GM19099 (cell line): Measurements from ENCODE around the gene STPG3.

Experiments
- POLR2A ChIP-seq: IDR thresholded peaks from 3 replicates; pipeline ENCODE4 v1.6.1; 2011; ENCODE audit warnings: low read depth; ENCODE audit not compliant: insufficient read length; ENCODE audit errors: extremely low read depth

STPG3 gene

DNA sequence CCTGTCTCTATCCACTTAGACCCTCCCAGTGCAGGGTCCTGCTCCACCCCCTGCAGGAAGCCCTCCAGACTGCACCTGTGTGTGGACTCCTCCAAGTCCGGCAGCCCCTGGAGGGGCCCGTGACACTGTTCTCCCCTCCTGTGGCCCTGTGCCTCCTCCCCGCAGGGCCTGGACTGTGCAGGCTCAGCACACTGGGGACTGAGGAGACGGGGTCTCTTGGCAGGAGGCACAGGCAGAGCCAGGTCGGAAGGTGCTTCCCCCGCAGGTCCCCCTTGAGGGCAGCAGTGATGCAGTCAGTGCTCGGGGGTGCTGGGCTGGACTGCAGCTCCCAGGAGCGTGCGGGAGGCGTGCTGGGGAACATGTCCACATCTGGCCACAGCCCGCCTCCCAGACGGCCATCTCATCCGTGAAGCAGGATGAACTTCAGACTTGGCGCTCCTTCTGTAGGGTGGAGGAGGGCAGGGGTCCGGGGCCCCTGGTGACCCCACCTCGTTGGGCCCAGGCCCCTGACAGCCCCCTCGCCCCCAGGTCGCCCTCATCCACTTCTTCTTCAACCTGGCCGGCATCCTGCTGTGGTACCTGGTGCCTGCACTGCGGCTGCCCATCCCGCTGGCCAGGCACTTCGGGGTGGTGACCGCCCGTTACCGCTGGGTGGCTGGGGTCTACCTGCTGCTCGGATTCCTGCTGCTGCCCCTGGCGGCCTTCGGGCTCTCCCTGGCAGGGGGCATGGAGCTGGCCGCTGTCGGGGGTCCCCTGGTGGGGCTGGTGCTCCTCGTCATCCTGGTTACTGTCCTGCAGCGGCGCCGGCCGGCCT lies 15.5 kb upstream of the STPG3 start:
- TF ChIP-seq POLR2A: no peak

DNA sequence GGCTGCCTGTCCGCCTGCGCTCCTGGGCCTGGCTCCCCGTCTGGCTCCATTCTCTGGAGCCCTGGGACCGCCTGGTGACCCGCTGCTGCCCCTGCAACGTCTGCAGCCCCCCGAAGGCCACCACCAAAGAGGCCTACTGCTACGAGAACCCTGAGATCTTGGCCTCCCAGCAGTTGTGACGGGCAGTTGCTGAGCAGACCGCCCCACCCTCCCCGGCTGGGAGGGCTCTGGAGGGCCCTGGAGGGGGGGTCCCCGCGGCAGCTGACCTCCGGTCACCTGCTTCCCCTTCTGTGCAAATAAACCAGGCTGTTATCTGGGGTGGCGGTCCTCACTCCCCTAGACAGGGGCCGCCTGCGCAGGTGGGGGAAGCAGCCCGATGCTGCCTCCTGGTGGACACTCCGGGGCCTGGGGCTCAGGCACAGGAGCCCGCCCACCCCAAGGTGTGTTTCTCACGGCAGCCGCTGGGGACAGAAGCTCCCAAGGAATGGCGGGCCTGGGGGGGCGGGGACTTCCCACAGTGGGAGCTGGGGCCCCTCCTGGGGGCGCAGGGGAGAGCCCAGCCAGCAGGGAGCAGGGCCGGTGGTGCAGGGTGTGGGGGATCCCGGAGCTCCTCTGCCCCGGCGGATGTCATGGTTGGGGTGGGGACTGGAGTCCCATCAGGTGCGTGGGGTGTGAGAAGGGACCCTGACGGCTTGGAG lies 14.7 kb upstream of the STPG3 start:
- no peak for TF ChIP-seq POLR2A

DNA sequence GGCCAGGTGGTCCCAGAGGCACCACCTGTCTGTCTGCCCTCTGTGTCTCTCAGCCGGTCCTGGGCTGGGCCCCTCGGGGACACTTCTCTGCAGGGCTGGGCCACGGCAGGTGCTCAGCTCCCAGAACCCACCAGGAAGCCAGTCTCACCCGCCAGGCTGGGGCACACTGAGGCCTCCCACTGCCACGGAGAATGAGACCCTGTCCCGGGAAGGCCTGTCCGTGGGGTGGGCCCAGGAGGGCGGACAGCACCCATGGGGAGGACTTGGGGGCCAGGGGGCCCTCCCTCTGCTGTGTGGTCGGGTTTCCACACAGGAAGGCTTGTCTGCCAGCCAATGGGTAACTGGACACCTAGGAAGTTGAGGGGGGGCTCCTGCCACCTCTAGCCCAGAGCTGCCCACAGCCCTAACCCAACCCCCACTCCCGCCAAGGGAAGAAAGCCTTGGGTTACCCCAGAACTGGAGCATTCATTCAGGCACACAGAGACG lies 14.1 kb upstream of the STPG3 start:
- TF ChIP-seq POLR2A: no peak

DNA sequence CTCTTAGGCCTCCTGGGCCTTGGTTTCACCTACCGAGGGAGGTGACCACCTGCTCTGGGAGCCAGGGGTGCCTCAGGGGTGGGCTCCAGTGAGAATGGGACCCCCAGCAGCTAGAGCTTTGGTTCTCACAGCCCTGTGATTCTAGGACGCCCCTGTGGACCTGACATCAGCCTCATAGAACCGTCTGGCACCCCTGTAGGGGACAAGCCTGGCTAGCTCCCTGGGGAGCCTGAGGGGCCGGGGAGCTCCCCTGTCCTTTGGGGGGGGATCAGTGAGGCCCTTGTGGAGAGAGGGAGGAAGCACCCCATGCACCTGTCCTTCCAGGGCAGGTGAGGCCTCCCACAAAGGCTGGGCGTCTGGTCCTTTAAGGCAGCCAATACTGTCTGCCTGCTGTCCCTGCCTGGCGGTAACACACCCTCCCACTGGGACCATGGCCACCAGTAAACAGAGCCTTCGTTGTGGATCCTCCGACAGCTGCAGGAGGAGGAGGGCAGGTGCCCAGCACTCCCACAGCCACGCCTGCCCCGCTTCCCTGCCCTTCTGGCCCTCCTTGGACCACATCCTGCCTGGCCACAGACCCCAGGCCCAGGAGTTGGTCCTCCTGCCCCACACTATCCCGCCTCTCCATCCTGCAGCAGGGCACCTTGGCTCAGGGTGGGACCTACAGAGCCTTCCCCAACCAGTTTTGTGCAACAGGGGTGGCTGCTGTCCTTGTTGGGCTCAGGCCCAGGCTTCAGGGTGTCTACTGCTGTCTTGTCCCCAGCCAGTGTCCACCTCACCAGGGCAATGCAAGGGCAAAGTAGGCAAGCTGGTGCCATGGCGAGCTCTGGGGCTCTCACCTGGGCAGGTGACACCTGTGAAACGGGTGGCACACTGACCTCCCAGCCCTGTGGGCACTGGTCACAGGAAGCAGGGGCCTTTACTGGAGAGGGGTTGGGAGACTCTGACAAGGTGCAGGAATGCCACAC lies 13.0 kb upstream of the STPG3 start:
- TF ChIP-seq POLR2A: no peak

DNA sequence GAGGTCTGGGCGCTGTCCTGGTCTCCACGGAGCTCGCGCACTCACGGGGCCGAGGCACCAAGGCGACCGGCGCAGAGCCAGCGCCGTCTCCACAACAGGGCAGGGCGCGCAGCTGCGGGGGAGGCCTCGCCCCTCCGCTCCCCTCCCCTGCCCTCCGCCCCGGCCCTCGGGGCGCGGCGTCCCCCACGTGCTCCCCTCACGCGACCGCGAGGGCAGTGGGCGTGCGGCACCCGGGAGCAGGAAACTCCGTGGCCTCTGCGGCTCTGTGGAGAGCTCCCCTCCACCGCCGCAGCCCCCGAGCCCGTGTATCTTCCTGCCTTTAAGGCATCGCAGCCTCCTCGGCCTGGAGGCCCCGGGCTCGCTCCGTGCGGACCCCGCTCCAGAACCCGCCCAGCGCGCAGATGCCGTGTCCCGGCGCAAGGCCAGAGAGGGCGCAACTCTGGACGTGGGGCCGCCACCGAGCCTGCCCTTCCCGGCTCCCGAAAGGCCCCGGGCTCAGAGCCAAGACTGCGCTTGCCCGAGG lies 10.7 kb upstream of the STPG3 start:
- TF ChIP-seq POLR2A: peak; percentile 59

DNA sequence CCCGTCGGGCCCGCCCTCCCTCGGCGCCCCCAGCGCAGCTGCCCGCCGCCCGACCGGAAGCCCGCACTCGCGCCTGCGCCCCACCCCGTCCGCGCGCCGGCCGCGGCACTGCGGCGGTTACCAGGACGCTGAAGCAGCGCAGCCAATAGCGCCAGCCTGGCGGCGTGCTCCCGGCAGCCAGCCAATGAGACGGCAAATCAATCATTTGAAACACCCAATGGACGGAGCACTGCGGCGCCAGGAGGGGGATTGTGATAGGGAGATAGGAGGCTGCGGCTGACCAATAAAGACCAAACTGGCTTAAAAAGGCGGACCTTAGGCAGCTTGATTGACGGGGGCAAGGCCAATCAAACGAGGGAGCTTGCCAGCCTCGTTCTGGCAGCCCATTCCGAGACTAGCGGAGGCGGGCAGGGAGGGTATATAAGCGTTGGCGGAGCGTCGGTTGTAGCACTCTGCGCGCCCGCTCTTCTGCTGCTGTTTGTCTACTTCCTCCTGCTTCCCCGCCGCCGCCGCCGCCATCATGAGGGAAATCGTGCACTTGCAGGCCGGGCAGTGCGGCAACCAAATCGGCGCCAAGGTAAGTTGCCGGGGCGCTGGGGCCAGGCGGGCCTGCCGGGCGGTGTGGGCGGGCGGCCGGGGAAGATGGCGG lies 10.1 kb upstream of the STPG3 start, which contains the start of gene TUBB4B:
TUBB4B (plus strand) TSS at position 447 of the 649 bp plus-strand sequence; CDS start at position 521, 74 bp downstream.
- peak; percentile 100 for TF ChIP-seq POLR2A

DNA sequence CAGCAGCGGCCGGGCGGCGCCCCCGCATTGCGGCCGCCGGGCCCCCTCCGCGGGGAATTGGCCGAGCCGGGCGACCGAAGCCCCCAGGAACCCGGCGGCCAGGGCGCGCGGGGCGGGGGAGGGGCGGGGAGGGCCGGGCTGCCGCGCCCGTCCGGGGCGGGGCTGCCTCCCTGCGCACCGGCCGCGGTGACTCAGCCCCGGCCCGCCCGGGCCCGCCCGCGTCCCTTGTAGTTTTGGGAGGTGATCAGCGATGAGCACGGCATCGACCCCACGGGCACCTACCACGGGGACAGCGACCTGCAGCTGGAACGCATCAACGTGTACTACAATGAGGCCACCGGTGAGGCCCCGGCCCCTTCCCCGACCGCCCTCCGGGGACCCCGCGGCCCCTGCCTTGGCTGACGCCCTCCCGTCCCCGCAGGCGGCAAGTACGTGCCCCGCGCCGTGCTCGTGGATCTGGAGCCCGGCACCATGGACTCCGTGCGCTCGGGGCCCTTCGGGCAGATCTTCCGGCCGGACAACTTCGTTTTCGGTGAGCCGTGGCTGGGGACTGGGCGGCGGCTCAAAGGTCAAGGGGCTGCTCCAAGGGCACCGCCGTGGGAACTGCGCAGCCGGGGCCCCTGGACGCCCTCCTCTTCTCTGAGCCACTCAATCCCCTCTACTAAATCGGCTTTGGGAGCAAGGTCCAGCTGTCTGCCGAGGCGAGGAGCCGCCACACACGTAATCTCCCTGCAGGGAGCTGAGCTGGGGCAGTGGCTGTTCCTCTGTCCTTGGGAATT lies 9.4 kb upstream of the STPG3 start:
- no peak for TF ChIP-seq POLR2A

DNA sequence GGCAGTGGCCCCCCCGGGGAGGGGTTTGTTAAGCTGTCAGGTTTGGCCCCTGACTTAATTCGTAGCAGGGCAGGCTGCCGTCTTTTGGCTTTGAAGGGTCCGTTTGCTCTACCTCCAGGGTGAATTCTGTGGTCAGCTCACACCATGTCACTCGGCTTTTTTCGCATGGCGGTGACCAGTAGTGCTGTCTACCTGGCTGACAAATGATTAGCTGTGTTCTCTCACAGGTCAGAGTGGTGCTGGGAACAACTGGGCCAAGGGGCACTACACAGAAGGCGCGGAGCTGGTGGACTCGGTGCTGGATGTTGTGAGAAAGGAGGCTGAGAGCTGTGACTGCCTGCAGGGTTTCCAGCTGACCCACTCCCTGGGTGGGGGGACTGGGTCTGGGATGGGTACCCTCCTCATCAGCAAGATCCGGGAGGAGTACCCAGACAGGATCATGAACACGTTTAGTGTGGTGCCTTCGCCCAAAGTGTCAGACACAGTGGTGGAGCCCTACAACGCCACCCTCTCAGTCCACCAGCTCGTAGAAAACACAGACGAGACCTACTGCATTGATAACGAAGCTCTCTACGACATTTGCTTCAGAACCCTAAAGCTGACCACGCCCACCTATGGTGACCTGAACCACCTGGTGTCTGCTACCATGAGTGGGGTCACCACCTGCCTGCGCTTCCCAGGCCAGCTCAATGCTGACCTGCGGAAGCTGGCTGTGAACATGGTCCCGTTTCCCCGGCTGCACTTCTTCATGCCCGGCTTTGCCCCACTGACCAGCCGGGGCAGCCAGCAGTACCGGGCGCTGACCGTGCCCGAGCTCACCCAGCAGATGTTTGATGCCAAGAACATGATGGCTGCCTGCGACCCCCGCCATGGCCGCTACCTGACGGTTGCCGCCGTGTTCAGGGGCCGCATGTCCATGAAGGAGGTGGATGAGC lies 8.6 kb upstream of the STPG3 start:
- TF ChIP-seq POLR2A: no peak

DNA sequence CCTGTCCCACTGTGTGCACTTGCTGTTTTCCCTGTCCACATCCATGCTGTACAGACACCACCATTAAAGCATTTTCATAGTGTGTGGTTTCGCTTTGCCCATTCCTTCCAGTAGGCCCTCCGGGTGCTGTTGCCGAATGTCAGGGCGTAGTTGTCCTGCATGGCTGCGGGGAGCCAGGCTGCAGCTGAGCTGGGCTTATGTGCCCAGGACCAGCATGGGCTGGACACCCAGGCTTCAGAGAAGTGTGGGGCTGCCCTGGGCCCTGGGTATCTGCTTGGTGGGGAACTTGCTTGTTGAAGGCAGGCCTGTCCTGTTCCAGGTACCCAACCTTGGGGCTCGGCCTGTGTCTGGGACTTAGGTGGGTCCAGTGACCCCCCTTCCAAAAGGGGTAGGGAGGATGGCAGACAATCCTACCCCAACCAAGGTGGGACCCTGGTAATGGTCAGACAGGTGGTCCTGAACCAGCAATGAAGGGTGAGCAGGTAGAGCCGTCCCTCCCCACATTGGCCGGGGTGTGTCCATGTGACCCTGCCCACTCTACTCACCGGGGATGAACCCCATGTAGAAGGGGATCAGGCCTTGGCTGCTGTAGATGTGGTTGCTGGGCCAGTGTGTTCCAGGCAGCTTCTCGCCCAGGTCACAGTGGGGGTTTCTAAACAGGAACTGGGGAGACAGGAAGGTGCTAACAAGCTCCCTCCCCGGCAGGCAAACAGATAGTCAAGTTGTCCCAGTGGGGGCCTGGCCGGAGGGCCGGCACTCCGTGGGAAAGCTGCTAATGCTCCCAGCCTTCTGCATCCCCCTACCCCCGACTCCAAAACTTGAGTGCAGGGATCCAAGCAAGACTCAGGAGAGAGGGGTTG lies 7.2 kb upstream of the STPG3 start:
- peak; percentile 52 for TF ChIP-seq POLR2A

DNA sequence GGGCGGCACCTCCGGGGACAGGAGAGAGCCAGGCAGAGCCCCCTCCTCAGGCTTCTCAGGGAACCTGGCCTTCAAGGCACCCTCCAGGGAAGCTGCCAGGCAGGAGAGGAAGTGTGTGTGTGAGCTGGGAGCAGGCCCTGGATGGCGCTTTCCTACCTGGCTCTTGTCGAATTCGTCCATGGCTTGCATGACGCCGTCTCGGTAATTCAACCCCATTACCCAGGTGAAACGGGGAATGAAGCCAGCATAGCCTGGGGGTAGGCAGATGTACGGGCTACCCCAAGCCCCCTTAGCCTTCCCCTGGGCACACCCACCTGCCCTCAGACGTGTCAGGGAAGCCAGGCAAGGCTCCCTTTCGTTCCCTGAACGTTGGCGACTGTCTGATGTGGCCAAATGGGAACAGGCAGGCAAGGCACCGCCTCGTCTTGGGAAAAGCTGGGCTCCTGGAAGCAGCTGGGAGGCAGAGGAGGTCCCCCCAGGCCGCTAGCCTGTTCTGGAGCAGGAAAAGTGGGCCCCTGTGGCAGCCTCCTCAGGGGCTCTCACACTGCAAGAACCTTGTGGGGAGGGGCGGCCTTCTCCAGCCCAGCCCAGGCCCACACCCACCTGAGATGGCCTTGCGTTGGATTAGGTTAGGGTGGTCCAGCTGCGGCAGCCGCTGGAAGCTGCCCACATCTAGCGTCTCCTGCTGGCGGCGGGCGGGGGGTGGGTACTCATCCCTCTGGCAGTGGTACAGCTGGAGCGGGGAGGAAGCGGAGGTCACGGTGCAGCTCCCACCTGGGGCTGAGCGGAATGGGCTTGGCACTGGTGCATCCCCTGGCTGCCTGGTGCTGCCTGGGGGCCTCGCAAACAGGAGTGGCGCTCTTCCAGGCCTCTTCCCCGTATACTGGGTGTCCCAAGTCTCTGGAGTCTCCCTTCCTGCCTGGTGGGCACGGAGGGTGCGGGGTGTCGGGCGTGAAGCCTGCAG lies 6.3 kb upstream of the STPG3 start:
- no peak for TF ChIP-seq POLR2A
